ENCODE results near the gene CAPN3.

Gene CAPN3

GRCh38 chr15:42401544-42402454, 42.5 kb downstream of the CAPN3 start:
- TF ChIP-seq YY1 (IDR thresholded peaks at IDR 0.05; ENCODE audit: low read depth), result no peak

- no peak for TF ChIP-seq REST (IDR thresholded peaks at IDR 0.05; ENCODE audit: low read depth)
- no peak for TF ChIP-seq YY1 (IDR thresholded peaks at IDR 0.05; ENCODE audit: low read depth)
- TF ChIP-seq ZBTB7A (IDR thresholded peaks at IDR 0.05; ENCODE audit: low read depth), result no peak
- no peak for TF ChIP-seq TCF12 (IDR thresholded peaks at IDR 0.05; ENCODE audit: low read depth)
- no peak for TF ChIP-seq EP300 (IDR thresholded peaks at IDR 0.05; ENCODE audit: borderline replicate concordance)
- no peak for TF ChIP-seq TAF1 (IDR thresholded peaks at IDR 0.05; ENCODE audit: low read depth)
- TF ChIP-seq NFIC (IDR thresholded peaks at IDR 0.05), result no peak
- no peak for TF ChIP-seq CEBPB (IDR thresholded peaks at IDR 0.05)
Observed at GRCh38 chr15:42402455-42403205, 43.3 kb downstream of the CAPN3 start.

GRCh38 chr15:42403389-42403788, 44.1 kb downstream of the CAPN3 start:
- TF ChIP-seq TCF12 (IDR thresholded peaks at IDR 0.05; ENCODE audit: low read depth) (no peak), USF1 (IDR thresholded peaks at IDR 0.05) (no peak), TAF1 (IDR thresholded peaks at IDR 0.05; ENCODE audit: low read depth) (no peak), EP300 (IDR thresholded peaks at IDR 0.05; ENCODE audit: borderline replicate concordance) (no peak), REST (IDR thresholded peaks at IDR 0.05; ENCODE audit: low read depth) (no peak), CEBPB (IDR thresholded peaks at IDR 0.05) (no peak), YY1 (IDR thresholded peaks at IDR 0.05; ENCODE audit: low read depth) (no peak)

- TF ChIP-seq REST (IDR thresholded peaks at IDR 0.05; ENCODE audit: low read depth) (no peak), MAX (IDR thresholded peaks at IDR 0.05) (no peak), FOXM1 (IDR thresholded peaks at IDR 0.05; ENCODE audit: borderline replicate concordance, low read depth) (no peak), ZBTB7A (IDR thresholded peaks at IDR 0.05; ENCODE audit: low read depth) (no peak)
Observed at GRCh38 chr15:42404461-42405235, 45.3 kb downstream of the CAPN3 start.

- TF ChIP-seq ZBTB7A (IDR thresholded peaks at IDR 0.05; ENCODE audit: low read depth) (no peak), RAD21 (IDR thresholded peaks at IDR 0.05; ENCODE audit: low read depth) (no peak), TEAD4 (IDR thresholded peaks at IDR 0.05) (no peak), MAX (IDR thresholded peaks at IDR 0.05) (no peak), EP300 (IDR thresholded peaks at IDR 0.05; ENCODE audit: borderline replicate concordance) (no peak), REST (IDR thresholded peaks at IDR 0.05; ENCODE audit: low read depth) (no peak), TCF12 (IDR thresholded peaks at IDR 0.05; ENCODE audit: low read depth) (no peak), CREB1 (IDR thresholded peaks at IDR 0.05; ENCODE audit: low read depth) (no peak), FOXM1 (IDR thresholded peaks at IDR 0.05; ENCODE audit: borderline replicate concordance, low read depth) (no peak), CEBPB (IDR thresholded peaks at IDR 0.05) (no peak), TAF1 (IDR thresholded peaks at IDR 0.05; ENCODE audit: low read depth) (no peak), NFIC (IDR thresholded peaks at IDR 0.05) (no peak), YY1 (IDR thresholded peaks at IDR 0.05; ENCODE audit: low read depth) (no peak), EGR1 (IDR thresholded peaks at IDR 0.05) (no peak), USF1 (IDR thresholded peaks at IDR 0.05) (no peak)
Observed at GRCh38 chr15:42405863-42406482, 46.7 kb downstream of the CAPN3 start.

Data from Ishikawa (cell line).